HPDE6-E6E7 (cell line): Measurements from ENCODE around the gene FAM200A.
"Not testable (repeated sequence)": the region's sequence is repeated elsewhere in the genome, so short reads cannot be mapped to it uniquely, and the experiment has no call there.

ENCODE experiments used
- DNase-seq: peaks from one replicate; pipeline ENCODE4 v3.0.0; 2011; ENCODE audit warnings: missing footprints; ENCODE audit errors: extremely low spot score

The FAM200A gene

DNA sequence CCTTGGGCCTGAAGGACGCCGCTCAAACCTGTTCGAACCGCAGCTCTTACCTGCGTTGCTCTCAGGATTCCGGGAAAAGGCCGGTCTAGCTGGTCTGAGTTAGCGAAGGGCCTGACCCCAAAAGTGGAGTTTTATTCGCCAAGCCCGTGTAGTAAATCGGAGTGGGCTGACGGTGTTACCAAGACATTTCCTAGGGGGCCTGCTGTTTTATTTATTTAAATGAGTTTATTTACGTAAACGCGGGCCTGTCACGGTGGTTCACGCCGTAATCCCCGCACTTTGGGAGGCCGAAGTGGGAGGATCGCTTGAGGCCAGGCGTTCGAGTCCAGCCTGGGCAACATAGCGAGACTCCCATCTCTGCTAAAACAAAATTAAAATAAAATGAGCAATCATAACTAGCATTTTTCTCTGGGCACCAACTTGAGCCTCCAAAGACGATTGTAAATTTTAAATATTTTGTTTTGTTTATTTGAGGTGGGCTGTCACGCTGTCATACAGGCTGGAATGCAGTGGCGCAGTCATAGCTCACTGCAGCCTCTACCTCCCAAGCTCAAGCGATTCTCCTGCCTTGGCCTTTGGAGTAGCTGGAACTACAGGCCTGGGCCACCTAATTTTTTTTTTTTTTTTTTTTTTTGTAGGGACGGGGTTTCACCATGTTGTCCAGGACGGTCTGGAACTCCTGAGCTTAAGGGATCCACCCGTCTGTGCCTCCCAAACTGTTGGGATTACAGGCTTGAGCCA, 7.4 kb upstream of the FAM200A start:
- no peak for DNase-seq

- DNase-seq = peak; percentile 53
These were observed 6.6 kb upstream of the FAM200A start, which contains the start of gene ZNF655 for GRCh38 chr7:99558306-99559174. Gene ZNF655 (plus strand): TSS chr7:99558642. CDS start chr7:99560560, 1,918 bp downstream.

DNA sequence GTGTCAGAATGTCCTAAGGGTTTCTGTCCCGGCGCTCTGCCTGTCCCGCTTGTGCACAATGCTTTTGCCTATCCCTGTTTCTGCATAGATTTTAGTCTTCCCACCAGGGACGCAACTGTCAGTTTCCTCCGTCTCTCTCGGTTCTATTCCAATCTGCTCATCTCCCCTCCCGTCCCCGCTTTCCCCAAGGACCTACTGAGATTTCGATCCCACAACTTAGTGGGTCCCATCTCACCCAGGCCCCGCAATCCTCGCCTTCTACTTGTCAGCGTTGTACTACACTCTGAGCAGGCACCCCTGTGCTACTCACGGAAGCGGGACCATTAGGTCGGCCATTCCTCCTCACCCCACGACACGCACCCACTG, 6.0 kb upstream of the FAM200A start:
- DNase-seq = no peak

DNA sequence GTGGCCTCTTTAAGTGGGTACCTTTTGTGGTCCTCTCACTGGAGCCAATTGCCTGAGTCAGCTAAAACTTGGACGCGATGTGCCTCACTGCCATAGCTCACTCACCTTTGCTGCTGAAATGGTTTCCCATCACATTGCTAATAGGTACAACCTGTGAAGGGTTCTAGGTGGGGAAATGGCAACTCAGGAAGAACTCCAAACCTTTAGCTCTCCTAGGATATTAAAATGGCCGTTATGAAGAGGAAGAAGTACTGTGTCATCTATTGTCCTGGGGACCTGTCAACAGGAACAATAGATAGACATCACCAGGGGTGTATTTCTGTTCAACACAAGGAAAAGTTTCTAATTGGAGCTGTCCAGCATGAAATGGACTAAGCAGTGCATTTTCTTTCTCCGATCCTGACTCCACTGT, 5.3 kb upstream of the FAM200A start:
- no peak for DNase-seq

DNA sequence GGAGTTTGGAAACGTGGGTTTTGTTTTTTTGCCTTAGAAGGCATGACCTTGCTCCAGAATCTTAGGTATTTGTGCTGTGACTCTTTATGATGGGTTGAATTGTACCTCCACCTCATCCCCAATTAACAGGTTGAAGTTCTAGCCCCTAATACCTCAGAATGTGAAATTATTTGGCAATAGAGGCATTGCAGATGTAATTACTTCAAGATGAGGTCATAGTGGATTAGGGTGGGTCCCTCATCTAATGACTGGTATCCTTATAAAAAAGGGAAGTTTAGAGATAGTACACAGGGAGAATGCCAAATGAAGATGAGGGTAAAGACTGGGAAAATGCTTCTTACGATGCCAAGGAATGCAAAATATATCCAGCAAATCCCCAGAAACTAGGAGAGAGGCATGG, 3.0 kb upstream of the FAM200A start:
- no peak for DNase-seq

- no peak for DNase-seq
These were observed 1.1 kb upstream of the FAM200A start for GRCh38 chr7:99553039-99553438.

DNA sequence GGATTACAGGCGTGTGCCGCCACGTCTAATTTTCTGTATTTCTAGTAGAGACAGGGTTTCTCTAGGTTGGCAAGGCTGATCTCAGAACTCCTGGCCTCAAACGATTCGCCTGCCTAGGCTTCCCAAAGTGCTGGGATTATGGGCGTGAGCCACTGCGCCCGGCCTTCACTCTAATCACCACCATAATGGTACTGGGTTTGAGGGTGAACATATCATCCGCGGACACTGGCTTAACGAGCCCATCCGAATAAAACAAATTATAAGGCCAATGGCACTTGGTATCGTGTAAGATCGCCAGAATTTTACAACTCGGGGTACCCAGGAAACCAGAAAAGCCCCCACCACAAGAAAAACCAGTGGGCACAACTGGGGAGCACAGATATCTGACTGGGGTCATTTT, 580 bp downstream of the FAM200A start:
- DNase-seq = no peak

DNA sequence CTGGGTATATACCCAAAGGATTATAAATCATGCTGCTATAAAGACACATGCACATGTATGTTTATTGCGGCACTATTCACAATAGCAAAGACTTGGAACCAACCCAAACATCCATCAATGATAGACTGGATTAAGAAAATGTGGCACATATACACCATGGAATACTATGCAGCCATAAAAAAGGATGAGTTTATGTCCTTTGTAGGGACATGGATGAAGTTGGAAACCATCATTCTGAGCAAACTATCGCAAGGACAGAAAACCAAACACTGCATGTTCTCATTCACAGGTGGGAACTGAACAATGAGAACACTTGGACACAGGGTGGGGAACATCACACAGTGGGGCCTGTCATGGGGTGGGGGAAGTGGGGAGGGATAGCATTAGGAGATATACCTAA, 2.4 kb downstream of the FAM200A start:
- DNase-seq = not testable (repeated sequence)

- DNase-seq = not testable (repeated sequence)
These were observed 6.6 kb downstream of the FAM200A start for GRCh38 chr7:99545308-99545707.

DNA sequence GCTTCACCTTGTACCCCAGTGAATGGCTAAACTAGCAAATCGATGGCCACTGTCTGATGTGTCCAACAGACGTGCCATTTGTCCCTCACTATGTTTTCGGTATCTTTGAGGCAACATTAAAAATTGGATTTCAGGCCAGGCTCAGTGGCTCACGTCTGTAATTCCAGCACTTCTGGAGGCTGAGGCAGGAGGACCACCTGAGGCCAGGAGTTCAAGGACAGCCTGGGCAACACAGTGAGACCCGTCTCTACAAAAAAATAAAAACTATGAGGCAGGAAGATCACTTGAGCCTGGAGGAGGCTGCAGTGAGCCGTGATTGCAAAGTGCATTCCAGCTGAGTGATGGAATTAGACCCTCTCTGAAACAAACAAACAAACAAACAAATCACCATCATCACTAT, 8.0 kb downstream of the FAM200A start:
- no peak for DNase-seq

GRCh38 chr7:99543081-99543671, 8.7 kb downstream of the FAM200A start:
- DNase-seq = no peak

GRCh38 chr7:99541212-99541611, 10.7 kb downstream of the FAM200A start:
- no peak for DNase-seq

DNA sequence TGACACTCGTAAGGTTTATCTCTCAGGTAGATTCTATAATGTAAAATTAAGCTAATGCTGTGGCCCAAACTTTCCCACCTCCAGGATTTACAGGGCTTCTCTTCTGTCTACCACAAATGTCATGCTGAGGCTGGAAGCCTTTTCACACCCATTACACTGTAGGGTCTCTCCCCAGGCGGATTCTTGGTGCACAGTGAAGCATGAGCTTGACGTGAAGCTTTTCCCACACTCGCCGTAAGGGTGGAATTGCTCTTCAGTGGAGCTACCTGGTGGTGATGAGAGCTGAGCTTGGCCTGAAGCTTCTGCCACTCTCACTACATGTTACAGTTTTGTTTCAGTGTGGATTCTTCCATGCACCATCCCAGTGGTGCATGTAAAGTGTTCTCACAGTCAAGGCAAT, 11.4 kb downstream of the FAM200A start:
- DNase-seq = no peak

DNA sequence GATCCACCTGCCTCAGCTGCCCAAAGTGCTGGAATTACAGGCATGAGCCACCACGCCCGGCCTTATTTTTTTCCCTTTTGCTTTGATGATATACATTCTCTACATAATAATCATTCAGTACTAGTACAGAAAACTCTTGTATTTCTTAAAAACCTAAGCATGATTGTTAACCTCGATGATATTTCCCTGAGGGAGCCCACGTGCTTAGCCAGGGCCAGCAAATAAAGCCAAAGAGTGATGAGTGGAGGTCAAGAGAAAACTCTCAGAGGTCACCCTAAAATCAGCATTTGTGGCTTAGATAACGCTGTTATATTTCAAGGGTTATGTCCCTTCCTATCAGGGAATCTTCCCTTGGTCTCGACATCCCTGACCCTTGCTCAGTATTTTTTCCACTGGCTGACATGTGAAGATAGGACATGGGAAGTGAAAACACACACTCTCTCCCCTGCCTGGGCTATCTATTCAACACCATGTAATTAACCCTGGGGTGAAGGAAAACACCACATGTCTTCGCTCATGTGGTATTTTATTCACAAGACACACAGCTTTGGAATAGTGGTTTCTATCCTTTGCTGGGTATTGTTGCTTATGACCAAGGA, 12.6 kb downstream of the FAM200A start:
- DNase-seq = no peak

DNA sequence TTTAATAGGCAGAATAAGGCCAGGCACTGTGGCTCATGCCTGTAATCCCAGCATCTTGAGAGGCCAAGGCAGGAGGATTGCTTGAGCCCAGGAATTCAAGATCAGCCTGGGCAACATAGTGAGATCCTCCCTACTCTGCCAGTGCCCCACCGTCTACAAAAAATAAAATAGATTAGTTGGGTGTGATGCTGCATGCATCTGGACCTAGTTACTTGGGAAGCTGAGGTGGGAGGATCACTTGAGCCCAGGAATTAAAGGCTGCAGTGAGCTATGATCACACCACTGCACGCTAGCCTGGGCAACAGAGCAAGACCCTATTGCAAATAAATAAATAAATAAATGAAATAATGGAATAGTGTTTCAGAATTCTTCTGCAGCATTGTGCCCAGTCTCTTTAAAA, 16.2 kb downstream of the FAM200A start:
- no peak for DNase-seq

- DNase-seq = no peak
These were observed 20.6 kb downstream of the FAM200A start for GRCh38 chr7:99531354-99531765.

- no peak for DNase-seq
These were observed 26.0 kb downstream of the FAM200A start for GRCh38 chr7:99525713-99526440.

DNA sequence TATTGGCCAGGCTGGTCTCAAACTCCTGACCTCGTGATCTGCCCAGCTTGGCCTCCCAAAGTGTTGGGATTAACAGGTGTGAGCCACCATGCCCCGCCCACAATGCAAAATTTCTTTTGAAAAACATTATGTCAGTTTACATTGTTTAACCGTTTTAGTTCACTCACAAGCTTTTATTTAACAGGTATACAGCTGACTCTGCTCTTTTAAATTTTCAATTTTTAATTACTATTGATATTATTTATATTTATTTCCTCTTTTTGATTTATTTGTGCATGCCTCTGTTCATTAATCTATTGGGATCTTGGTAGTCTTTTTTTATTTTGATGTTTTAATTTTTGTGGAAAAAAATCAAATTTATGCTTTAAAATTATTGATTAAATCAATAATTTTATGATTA, 30.5 kb downstream of the FAM200A start:
- DNase-seq = no peak

GRCh38 chr7:99514050-99514449, 37.9 kb downstream of the FAM200A start:
- no peak for DNase-seq

GRCh38 chr7:99505324-99505662, 46.6 kb downstream of the FAM200A start:
- DNase-seq = no peak

- DNase-seq = peak; percentile 92
These were observed 47.2 kb downstream of the FAM200A start, which contains the start of gene ZKSCAN5 for GRCh38 chr7:99504603-99505323. Gene ZKSCAN5 (plus strand): TSS chr7:99504662. CDS start chr7:99506045, 1,383 bp downstream.
